B cell (primary cell): ENCODE data around the gene MVB12A.

ENCODE experiments used
- EZH2 ChIP-seq: IDR thresholded peaks from 2 replicates; pipeline ENCODE4 v1.6.1; 2012; ENCODE audit warnings: borderline replicate concordance, low read depth, mild to moderate bottlenecking, moderate library complexity, low read length; ENCODE audit not compliant: insufficient read depth, poor library complexity, severe bottlenecking
- TF ChIP-seq, protein P1 (sequence below): fragments of 200-600 bp; IDR thresholded peaks from one replicate; pipeline ENCODE4 v1.8.0; 2022; ENCODE audit warnings: antibody characterized with exemption, mild to moderate bottlenecking

DNA sequence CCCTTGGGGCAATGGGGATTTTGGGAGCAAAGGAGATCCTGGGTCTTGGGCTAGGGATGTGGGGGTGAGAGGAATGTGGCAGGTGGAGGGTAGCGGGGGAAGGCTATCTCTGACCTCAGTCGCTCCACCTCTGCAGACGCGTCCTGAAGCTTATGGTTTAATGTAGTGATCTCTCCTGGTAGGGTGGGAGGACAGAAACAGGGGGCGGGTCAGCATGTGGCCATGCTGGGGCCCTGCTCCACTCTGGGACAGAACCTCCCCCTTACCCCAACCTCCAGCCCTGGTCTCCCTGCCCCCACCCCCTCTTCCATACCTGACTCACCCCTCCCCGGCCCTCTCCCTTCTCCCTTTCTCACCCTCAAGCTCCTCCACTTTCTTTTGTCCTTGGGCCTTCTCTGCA lies 15.8 kb upstream of the MVB12A start:
- TF ChIP-seq, protein P1, sequence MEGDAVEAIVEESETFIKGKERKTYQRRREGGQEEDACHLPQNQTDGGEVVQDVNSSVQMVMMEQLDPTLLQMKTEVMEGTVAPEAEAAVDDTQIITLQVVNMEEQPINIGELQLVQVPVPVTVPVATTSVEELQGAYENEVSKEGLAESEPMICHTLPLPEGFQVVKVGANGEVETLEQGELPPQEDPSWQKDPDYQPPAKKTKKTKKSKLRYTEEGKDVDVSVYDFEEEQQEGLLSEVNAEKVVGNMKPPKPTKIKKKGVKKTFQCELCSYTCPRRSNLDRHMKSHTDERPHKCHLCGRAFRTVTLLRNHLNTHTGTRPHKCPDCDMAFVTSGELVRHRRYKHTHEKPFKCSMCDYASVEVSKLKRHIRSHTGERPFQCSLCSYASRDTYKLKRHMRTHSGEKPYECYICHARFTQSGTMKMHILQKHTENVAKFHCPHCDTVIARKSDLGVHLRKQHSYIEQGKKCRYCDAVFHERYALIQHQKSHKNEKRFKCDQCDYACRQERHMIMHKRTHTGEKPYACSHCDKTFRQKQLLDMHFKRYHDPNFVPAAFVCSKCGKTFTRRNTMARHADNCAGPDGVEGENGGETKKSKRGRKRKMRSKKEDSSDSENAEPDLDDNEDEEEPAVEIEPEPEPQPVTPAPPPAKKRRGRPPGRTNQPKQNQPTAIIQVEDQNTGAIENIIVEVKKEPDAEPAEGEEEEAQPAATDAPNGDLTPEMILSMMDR: no peak
- TF ChIP-seq EZH2: no peak
